ENCODE data around the gene MX2.

- no peak for TF ChIP-seq CTCF (IDR thresholded peaks at IDR 0.05)
- no peak for TF ChIP-seq POLR2AphosphoS5 (IDR thresholded peaks at IDR 0.05)
- TF ChIP-seq POLR2A (IDR thresholded peaks at IDR 0.05), result no peak
Observed at GRCh38 chr21:41363370-41364270, 1.8 kb downstream of the MX2 start.
